B cell (primary cell): Measurements from ENCODE around the gene BCL2L15. TPM values are rescaled to one million over a fixed set of nuclear protein-coding genes. Genes with fewer than 3 reads are reported as not detected.
A peak's percentile ranks its signal among the peaks of the same experiment; 100 is the strongest.

Source experiments
- ATAC-seq: fragments of 200-7000 bp; cut with Tn5 transposase; one replicate; pipeline ENCODE4 v1.10.0; 2021; ENCODE audit warnings: low read depth, mild to moderate bottlenecking, moderate number of reproducible peaks, moderate library complexity
- CTCF ChIA-PET: fragments of 350-600 bp; sonication (Branson Sonifier 250); formaldehyde crosslinking; loops from one replicate; lab custom pipeline; 2021; ENCODE audit warnings: antibody characterized with exemption, inconsistent platforms; lab: Charles Lee
- POLR2A ChIA-PET: fragments of 350-600 bp; sonication (Branson Sonifier 250); formaldehyde crosslinking; loops from one replicate; lab custom pipeline; 2021; ENCODE audit warnings: antibody characterized with exemption; lab: Charles Lee
- DNase-seq: peaks from one replicate; pipeline ENCODE4 v3.0.0; 2013
- H2AFZ ChIP-seq: 2 replicates; pipeline ENCODE4 v1.6.1; 2012; ENCODE audit warnings: mild to moderate bottlenecking, low read depth, low read length; ENCODE audit not compliant: insufficient read depth, poor library complexity, severe bottlenecking
- H3K27ac ChIP-seq, 2 donors: 1 replicate in 1 of 2; 2 replicates in 1 of 2; pipeline ENCODE4 v1.5.1; 2012 to 2013; ENCODE audit warnings: low read length in 2 of 2, mild to moderate bottlenecking in 2 of 2, moderate library complexity in 1 of 2
- H3K27me3 ChIP-seq, 4 experiments: fragments of 200-600 bp in 1 of 4; sonication (generic) in 1 of 4; replicated peaks in 1 of 4; 1 replicate in 2 of 4; 2 replicates in 2 of 4; pipeline versions ENCODE4 v1.6.1 to v1.7.0; 2013 to 2016; ENCODE audit warnings: low read length in 3 of 4, mild to moderate bottlenecking in 2 of 4, mixed read lengths in 1 of 4, moderate library complexity in 1 of 4; ENCODE audit not compliant: insufficient read depth in 4 of 4, control insufficient read depth in 3 of 4; ENCODE audit errors: control extremely low read depth in 1 of 4
- H3K36me3 ChIP-seq, 2 experiments: replicated peaks in 1 of 2; 1 replicate in 1 of 2; 2 replicates in 1 of 2; pipeline versions ENCODE4 v1.6.1 to v1.7.1; 2013; ENCODE audit warnings: low read length in 1 of 2; ENCODE audit not compliant: insufficient read depth in 2 of 2, control insufficient read depth in 1 of 2; ENCODE audit errors: control extremely low read depth in 1 of 2, extremely low read depth in 1 of 2
- H3K4me1 ChIP-seq, 2 donors: fragments of 200-600 bp in 1 of 2; sonication (generic) in 1 of 2; 1 replicate in 1 of 2; 2 replicates in 1 of 2; pipeline versions ENCODE4 v1.5.1 to v1.6.1; 2013 to 2017; ENCODE audit warnings: low read length in 2 of 2; ENCODE audit not compliant: control insufficient read depth in 2 of 2, insufficient read depth in 2 of 2
- H3K4me2 ChIP-seq: replicated peaks from 2 replicates; pipeline ENCODE3; 2012; ENCODE audit warnings: mild to moderate bottlenecking, low read depth, low read length; ENCODE audit not compliant: poor library complexity, severe bottlenecking
- H3K4me3 ChIP-seq, 5 experiments: fragments of 200-600 bp in 1 of 5; sonication (generic) in 1 of 5; 1 replicate in 3 of 5; 2 replicates in 2 of 5; pipeline versions ENCODE4 v1.5.1 to v1.7.0; 2011 to 2016; ENCODE audit warnings: low read length in 4 of 5, mild to moderate bottlenecking in 4 of 5, low read depth in 2 of 5, control low read depth in 1 of 5, moderate library complexity in 1 of 5; ENCODE audit not compliant: insufficient read depth in 1 of 5; ENCODE audit errors: control extremely low read depth in 1 of 5, extremely low read depth in 1 of 5
- H3K79me2 ChIP-seq: fragments of 200-600 bp; sonication (generic); one replicate; pipeline ENCODE4 v1.6.0; 2016; ENCODE audit warnings: low read length; ENCODE audit not compliant: control insufficient read depth, insufficient read depth
- H3K9ac ChIP-seq: fragments of 200-600 bp; sonication (generic); 2 replicates; pipeline ENCODE4 v1.6.1; 2017; ENCODE audit warnings: mild to moderate bottlenecking, low read length, moderate library complexity
- H3K9me3 ChIP-seq, 3 donors: one replicate each; pipeline versions ENCODE4 v1.6.1 to v1.7.1; 2013; ENCODE audit warnings: low read length in 2 of 3; ENCODE audit not compliant: control insufficient read depth in 2 of 3, insufficient read depth in 1 of 3; ENCODE audit errors: control extremely low read depth in 1 of 3
- H4K20me1 ChIP-seq: 2 replicates; pipeline ENCODE4 v1.6.0; 2012; ENCODE audit warnings: mild to moderate bottlenecking, low read length; ENCODE audit not compliant: insufficient read depth, control insufficient read depth, poor library complexity, severe bottlenecking
- H3K27ac Mint-ChIP-seq: one replicate; pipeline ENCODE4 v1.8.0; 2021; ENCODE audit warnings: mixed read lengths
- H3K27me3 Mint-ChIP-seq: one replicate; pipeline ENCODE4 v1.8.0; 2021; ENCODE audit warnings: mixed read lengths
- H3K4me1 Mint-ChIP-seq: one replicate; pipeline ENCODE4 v1.8.0; 2021; ENCODE audit warnings: mixed read lengths
- H3K4me3 Mint-ChIP-seq: one replicate; pipeline ENCODE4 v1.8.0; 2021; ENCODE audit warnings: mixed read lengths
- H3K9me3 Mint-ChIP-seq: one replicate; pipeline ENCODE4 v1.8.0; 2022; ENCODE audit warnings: mixed read lengths; ENCODE audit not compliant: insufficient read depth
- CTCF ChIP-seq: fragments of 200-600 bp; IDR thresholded peaks from one replicate; pipeline ENCODE4 v1.8.0; 2022; ENCODE audit warnings: antibody characterized with exemption, mild to moderate bottlenecking
- EZH2 ChIP-seq: IDR thresholded peaks from 2 replicates; pipeline ENCODE4 v1.6.1; 2012; ENCODE audit warnings: borderline replicate concordance, low read depth, mild to moderate bottlenecking, moderate library complexity, low read length; ENCODE audit not compliant: insufficient read depth, poor library complexity, severe bottlenecking
- WGBS: methylation state at CpG from one replicate; pipeline ENCODE4 v1.1.5; 2013; ENCODE audit warnings: missing lambda C conversion rate; ENCODE audit not compliant: insufficient coverage; 5-methylcytosine and 5-hydroxymethylcytosine counted together
- intact Hi-C: fragments of 100-400 bp; cut with micrococcal nuclease; formaldehyde crosslinking; loops from one replicate; pipeline ENCODE4 v1.10.0; 2022
- polyA plus RNA-seq: library from polyadenylated mRNA; depleted of rRNA; stranded (reverse); fragments of >200 nt; gene quantifications from 2 replicates; pipeline ENCODE4 v1.2.3, GENCODE V29; 2012
- total RNA-seq, 2 donors: library from RNA; stranded (reverse); fragments of 120-200 nt in 1 of 2; gene quantifications; 1 replicate in 1 of 2; 2 replicates in 1 of 2; pipeline versions ENCODE4 v1.2.3 to v1.2.4, GENCODE V29; 2013 to 2022

BCL2L15 gene
- total and polyA plus RNA-seq, 2 donors (not counting 1 experiment from before 2014, with no cell fraction given), result 0.63 to 1.6 TPM

- Mint-ChIP-seq H3K4me3 (peak overlapping the region; percentile 72), H3K4me1 (peaks cover 54% of the 10 kb centered on the region), H3K27me3 (no peaks in the 10 kb centered on the region), H3K9me3 (no peaks in the 10 kb centered on the region), H3K27ac (peak overlapping the region; percentile 79)
- peaks cover 55 to 57% of the 10 kb centered on the region in 2 donors for H3K4me1 ChIP-seq
- H3K27ac ChIP-seq, result peak overlapping the region; percentile 73 to 80
- TF ChIP-seq CTCF (no peak), EZH2 (no peak)
- H3K79me2 ChIP-seq, result peaks cover 21% of the 10 kb centered on the region
- peaks cover 6 to 22% of the 10 kb centered on the region in 2 experiments for H3K36me3 ChIP-seq
- ChIA-PET CTCF (interaction anchor here (2.1 to 4.2 kb wide), 3 partner anchors 17 to 44 kb away, joined by 6 to 36 read pairs (median 15); no protein-coding TSS in a partner anchor), POLR2A (interaction anchor here (1.4 kb wide), 2 partner anchors 25 to 47 kb away, joined by 4 to 5 read pairs; partner anchors contain the start of gene AP4B1)
- H3K4me3 ChIP-seq, result peak overlapping the region in 2 of 5 experiments; percentile 15 to 18
- 40% methylated on average over 1 of the region's 3 CpGs for WGBS
- no peaks in the 10 kb centered on the region for H3K9me3 ChIP-seq
- no peaks in the 10 kb centered on the region for H3K27me3 ChIP-seq
- H4K20me1 ChIP-seq, result no peaks in the 10 kb centered on the region
- peak overlapping the region; percentile 33 for H3K9ac ChIP-seq
- intact Hi-C loops, result loop anchor here (2.0 kb wide), 2 partner anchors 19 to 71 kb away; partner anchors contain the start of gene HIPK1
- ATAC-seq, result no peak
- DNase-seq, result peak; percentile 24
- no peak overlapping the region for H2AFZ ChIP-seq
- peak overlapping the region; percentile 68 for H3K4me2 ChIP-seq
Measured at GRCh38 chr1:113857776-113858175, 29.6 kb downstream of the BCL2L15 start.

GRCh38 chr1:113856401-113856790 is 31.0 kb downstream of the BCL2L15 start:
- no peaks in the 10 kb centered on the region for H3K9me3 ChIP-seq
- peaks cover 10 to 32% of the 10 kb centered on the region in 2 experiments for H3K36me3 ChIP-seq
- H3K4me1 Mint-ChIP-seq, result peaks cover 42% of the 10 kb centered on the region
- H3K9ac ChIP-seq, result no peak overlapping the region
- CTCF ChIA-PET, result interaction anchor here (0.6 to 4.2 kb wide), 6 partner anchors 11 to 1253 kb away, joined by 3 to 36 read pairs (median 3); partner anchors contain the start of genes AP4B1, DCLRE1B and OLFML3
- TF ChIP-seq EZH2, result no peak
- TF ChIP-seq CTCF, result no peak
- no peaks in the 10 kb centered on the region for H4K20me1 ChIP-seq
- ATAC-seq (no peak), DNase-seq (no peak)
- no peak overlapping the region for H2AFZ ChIP-seq
- 100% methylated on average over 1 of the region's 2 CpGs for WGBS
- peaks cover 41 to 44% of the 10 kb centered on the region in 2 donors for H3K4me1 ChIP-seq
- H3K27ac Mint-ChIP-seq, result no peak overlapping the region
- no peaks in the 10 kb centered on the region for H3K27me3 ChIP-seq
- H3K4me3 Mint-ChIP-seq, result no peak overlapping the region
- intact Hi-C loops, result no loop called here
- H3K4me2 ChIP-seq, result no peak overlapping the region
- H3K79me2 ChIP-seq, result peaks cover 9% of the 10 kb centered on the region
- H3K27me3 Mint-ChIP-seq, result no peaks in the 10 kb centered on the region
- H3K4me3 ChIP-seq, result no peak overlapping the region
- H3K9me3 Mint-ChIP-seq, result no peaks in the 10 kb centered on the region
- POLR2A ChIA-PET, result no interaction called here
- peak overlapping the region; percentile 9 to 74 for H3K27ac ChIP-seq
